Transverse colon (tissue), 4 donors: ENCODE measurements around the gene CCL1. TPM values are rescaled to one million over a fixed set of nuclear protein-coding genes. Genes with fewer than 3 reads are reported as not detected.

ENCODE experiments used
- DNase-seq: peaks from one replicate; pipeline ENCODE4 v3.0.0-alpha.2; 2019
- H3K27ac ChIP-seq, 4 donors: fragments of 200-600 bp; sonication (generic); 2 replicates each; pipeline ENCODE4 v1.5.1; 2016 to 2018; ENCODE audit warnings: inconsistent platforms in 4 of 4
- H3K27me3 ChIP-seq: fragments of 200-600 bp; sonication (generic); 2 replicates; pipeline ENCODE4 v1.5.1; 2017; ENCODE audit warnings: inconsistent platforms
- H3K36me3 ChIP-seq, 4 donors: fragments of 200-600 bp; sonication (generic); 2 replicates each; pipeline ENCODE4 v1.5.1; 2017 to 2019; ENCODE audit warnings: inconsistent platforms in 4 of 4
- H3K4me1 ChIP-seq, 4 donors: fragments of 200-600 bp; sonication (generic); 2 replicates each; pipeline ENCODE4 v1.5.1; 2017 to 2020; ENCODE audit warnings: inconsistent platforms in 4 of 4
- H3K4me3 ChIP-seq, 4 donors: fragments of 200-600 bp; sonication (generic); 1 replicate in 1 of 4; 2 replicates in 3 of 4; pipeline versions ENCODE4 v1.5.1 to v1.6.1; 2017 to 2019; ENCODE audit warnings: inconsistent platforms in 4 of 4
- H3K9me3 ChIP-seq, 2 donors: fragments of 200-600 bp; sonication (generic); 2 replicates each; pipeline ENCODE4 v1.5.1; 2017 to 2019; ENCODE audit warnings: inconsistent platforms in 2 of 2
- CTCF ChIP-seq, 5 experiments: fragments of 200-600 bp in 3 of 5; fragments of 450-650 bp in 2 of 5; sonication (generic) in 3 of 5; IDR thresholded peaks; 1 replicate in 2 of 5; 2 replicates in 3 of 5; pipeline ENCODE4 v1.5.1; 2016 to 2017; ENCODE audit warnings: antibody characterized with exemption in 5 of 5, inconsistent platforms in 3 of 5, mild to moderate bottlenecking in 2 of 5, moderate library complexity in 1 of 5
- EP300 ChIP-seq: sonication (generic); formaldehyde crosslinking; IDR thresholded peaks from one replicate; pipeline ENCODE4 v1.6.1; 2017; ENCODE audit warnings: antibody characterized with exemption, low read depth
- POLR2A ChIP-seq: fragments of 450-650 bp; IDR thresholded peaks from one replicate; pipeline ENCODE4 v1.6.1; 2016; ENCODE audit warnings: antibody characterized with exemption, mild to moderate bottlenecking, moderate library complexity
- POLR2AphosphoS5 ChIP-seq, 3 donors: sonication (generic); formaldehyde crosslinking; IDR thresholded peaks; one replicate each; pipeline ENCODE4 v1.6.1; 2016; ENCODE audit warnings: antibody characterized with exemption in 3 of 3
- WGBS, 2 donors: methylation state at CpG; one replicate each; pipeline ENCODE4 v1.1.5; 2018; ENCODE audit warnings: low coverage in 1 of 2; 5-methylcytosine and 5-hydroxymethylcytosine counted together
- in situ Hi-C, 4 donors: fragments of 200-750 bp; cut with MboI; loops; one replicate each; pipeline versions ENCODE4 v1.15.0 to v1.15.1; 2017; ENCODE audit warnings: low sequenced_read_pairs in 3 of 4, low pct_ligation_motif_present in 1 of 4, low pct_unique_long_range_greater_than_20kb in 1 of 4
- intact Hi-C: fragments of 100-400 bp; cut with DNase I; formaldehyde crosslinking; loops from one replicate; pipeline ENCODE4 v1.15.1; 2023; ENCODE audit warnings: low total_unique reads
- total RNA-seq, 4 donors: library from RNA; depleted of rRNA; stranded (reverse); fragments of >200 nt; gene quantifications; one replicate each; pipeline ENCODE4 v1.1.0, GENCODE V29; 2016

CCL1 gene
- total RNA-seq, 4 donors from 2014 or later: not detected

- H3K27me3 ChIP-seq: peaks cover 34% of the 10 kb centered on the region
- no peaks in the 10 kb centered on the region for H3K9me3 ChIP-seq
- intact Hi-C loops (no loop called here), in situ Hi-C loops (loop anchor here in 3 of 4 donors (25.0 kb wide), 3 partner anchors 229 to 1129 kb away; partner anchors contain the start of genes NLE1 (in 1 of the 3), SLFN12L (in 1 of the 3) and UNC45B (in 1 of the 3))
- no peak for DNase-seq
- no peak overlapping the region for H3K4me3 ChIP-seq
- WGBS, 2 donors: 76 to 100% methylated on average over 1 of the region's 1 CpG
- TF ChIP-seq EP300: no peak
- TF ChIP-seq POLR2AphosphoS5 (IDR thresholded peaks at IDR 0.05): no peak
- no peak for TF ChIP-seq POLR2A
- TF ChIP-seq CTCF (IDR thresholded peaks at IDR 0.05): no peak
- no peaks in the 10 kb centered on the region for H3K4me1 ChIP-seq
- no peaks in the 10 kb centered on the region for H3K36me3 ChIP-seq
- H3K27ac ChIP-seq: no peak overlapping the region
Observed at GRCh38 chr17:34408439-34408838, 45.4 kb upstream of the CCL1 start.

GRCh38 chr17:34406226-34406625 is 43.2 kb upstream of the CCL1 start:
- Histone ChIP-seq H3K4me1 (no peaks in the 10 kb centered on the region), H3K36me3 (no peaks in the 10 kb centered on the region), H3K9me3 (no peaks in the 10 kb centered on the region), H3K4me3 (no peak overlapping the region), H3K27me3 (peaks cover 23% of the 10 kb centered on the region), H3K27ac (no peak overlapping the region)
- in situ Hi-C loops: loop anchor here in 3 of 4 donors (25.0 kb wide), 3 partner anchors 231 to 1131 kb away; partner anchors contain the start of genes NLE1 (in 1 of the 3), SLFN12L (in 1 of the 3) and UNC45B (in 1 of the 3)
- no peak for DNase-seq
- WGBS, 2 donors: 77% methylated on average over 6 of the region's 6 CpGs; no CpG with 5 or more reads in 1 of the 2 donors
- no peak for TF ChIP-seq POLR2A
- no peak for TF ChIP-seq CTCF (IDR thresholded peaks at IDR 0.05)
- no peak for TF ChIP-seq EP300
- TF ChIP-seq POLR2AphosphoS5 (IDR thresholded peaks at IDR 0.05): no peak
- intact Hi-C loops: no loop called here

DNA sequence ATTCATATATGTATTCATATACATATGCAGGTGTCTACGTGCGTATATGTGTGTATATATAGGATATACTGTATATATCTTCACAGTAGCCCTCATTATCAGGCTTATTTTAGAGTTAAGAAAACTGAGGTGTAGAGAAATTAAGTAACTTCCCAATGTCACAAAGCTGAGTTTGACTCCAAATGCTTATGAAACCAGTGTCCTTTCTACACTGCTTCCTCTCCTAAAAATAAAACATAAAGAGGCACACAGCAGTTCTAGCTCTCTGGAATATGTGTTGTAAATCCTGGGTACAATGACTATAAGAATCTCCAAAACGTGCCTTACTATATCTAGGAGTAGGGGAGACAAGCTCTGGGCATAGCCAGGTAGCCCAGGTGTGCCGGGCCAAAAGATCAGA is 40.0 kb upstream of the CCL1 start:
- Histone ChIP-seq H3K4me1 (no peaks in the 10 kb centered on the region), H3K36me3 (no peaks in the 10 kb centered on the region), H3K9me3 (no peaks in the 10 kb centered on the region), H3K27ac (no peak overlapping the region), H3K4me3 (no peak overlapping the region), H3K27me3 (peaks cover 6% of the 10 kb centered on the region)
- no peak for DNase-seq
- intact Hi-C loops: no loop called here
- in situ Hi-C loops: loop anchor here in 3 of 4 donors (25.0 kb wide), 3 partner anchors 234 to 1134 kb away; partner anchors contain the start of genes NLE1 (in 1 of the 3), SLFN12L (in 1 of the 3) and UNC45B (in 1 of the 3)
- no peak for TF ChIP-seq POLR2AphosphoS5 (IDR thresholded peaks at IDR 0.05)
- no peak for TF ChIP-seq EP300
- no peak for TF ChIP-seq CTCF (IDR thresholded peaks at IDR 0.05)
- no peak for TF ChIP-seq POLR2A
- 73 to 95% methylated on average over 2 to 4 of the region's 4 CpGs for WGBS, 2 donors

DNA sequence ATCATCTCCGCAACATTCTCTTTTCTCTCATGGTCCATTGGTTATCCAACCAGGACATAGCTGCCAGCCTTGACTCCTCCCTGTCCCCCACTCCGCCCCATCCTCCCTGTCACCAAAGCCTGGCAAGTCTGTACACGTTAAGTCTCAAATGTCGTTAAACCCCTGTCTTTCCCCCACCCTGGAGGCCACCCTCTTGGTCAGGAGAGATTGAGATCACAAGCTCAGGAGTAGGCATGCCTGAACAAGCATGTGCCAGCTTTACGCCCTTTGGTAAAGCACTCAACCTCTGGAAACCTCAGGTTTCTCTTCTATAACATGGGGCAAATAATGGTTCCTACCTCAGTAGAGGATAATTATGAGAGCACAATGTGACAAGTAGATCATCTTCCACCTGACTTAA is 38.1 kb upstream of the CCL1 start:
- no peaks in the 10 kb centered on the region for H3K36me3 ChIP-seq
- no peak overlapping the region for H3K27ac ChIP-seq
- TF ChIP-seq EP300 (no peak), POLR2A (no peak), POLR2AphosphoS5 (IDR thresholded peaks at IDR 0.05) (no peak), CTCF (IDR thresholded peaks at IDR 0.05) (no peak)
- no peaks in the 10 kb centered on the region for H3K4me1 ChIP-seq
- no peak overlapping the region for H3K4me3 ChIP-seq
- WGBS, 2 donors: 92 to 100% methylated on average over 1 to 5 of the region's 5 CpGs
- H3K27me3 ChIP-seq: no peaks in the 10 kb centered on the region
- no peaks in the 10 kb centered on the region for H3K9me3 ChIP-seq
- in situ Hi-C loops: loop anchor here in 3 of 4 donors (25.0 kb wide), 3 partner anchors 236 to 1136 kb away; partner anchors contain the start of genes NLE1 (in 1 of the 3), SLFN12L (in 1 of the 3) and UNC45B (in 1 of the 3)
- intact Hi-C loops: no loop called here
- DNase-seq: no peak
